GM18951 (cell line): ENCODE results near the gene HLA-DMA.
A peak's percentile ranks its signal among the peaks of the same experiment; 100 is the strongest.

Experiments used
- POLR2A ChIP-seq: IDR thresholded peaks from 4 replicates; pipeline ENCODE4 v1.6.1; 2011; ENCODE audit warnings: mild to moderate bottlenecking; ENCODE audit not compliant: insufficient read length, insufficient read depth; ENCODE audit errors: extremely low read depth
- in situ Hi-C: fragments of 300-500 bp; cut with MboI; formaldehyde crosslinking; loops from one replicate; pipeline ENCODE4 v1.12.0; 2022; ENCODE audit warnings: low sequenced_read_pairs, mixed read lengths, inconsistent platforms; ENCODE audit not compliant: unreplicated experiment

The HLA-DMA gene

GRCh38 chr6:32970413-32971241, 17.7 kb upstream of the HLA-DMA start:
- TF ChIP-seq POLR2A: peak; percentile 53

GRCh38 chr6:32969685-32970412, 17.0 kb upstream of the HLA-DMA start:
- in situ Hi-C loops: loop anchor here (5.0 kb wide), 1 partner anchor 83 kb away; no protein-coding TSS in a partner anchor
- TF ChIP-seq POLR2A: peak; percentile 59

More at GRCh38 chr6:32970413-32971241, 17.7 kb upstream of the HLA-DMA start:
- in situ Hi-C loops: loop anchor here (5.0 kb wide), 1 partner anchor 83 kb away; no protein-coding TSS in a partner anchor

DNA sequence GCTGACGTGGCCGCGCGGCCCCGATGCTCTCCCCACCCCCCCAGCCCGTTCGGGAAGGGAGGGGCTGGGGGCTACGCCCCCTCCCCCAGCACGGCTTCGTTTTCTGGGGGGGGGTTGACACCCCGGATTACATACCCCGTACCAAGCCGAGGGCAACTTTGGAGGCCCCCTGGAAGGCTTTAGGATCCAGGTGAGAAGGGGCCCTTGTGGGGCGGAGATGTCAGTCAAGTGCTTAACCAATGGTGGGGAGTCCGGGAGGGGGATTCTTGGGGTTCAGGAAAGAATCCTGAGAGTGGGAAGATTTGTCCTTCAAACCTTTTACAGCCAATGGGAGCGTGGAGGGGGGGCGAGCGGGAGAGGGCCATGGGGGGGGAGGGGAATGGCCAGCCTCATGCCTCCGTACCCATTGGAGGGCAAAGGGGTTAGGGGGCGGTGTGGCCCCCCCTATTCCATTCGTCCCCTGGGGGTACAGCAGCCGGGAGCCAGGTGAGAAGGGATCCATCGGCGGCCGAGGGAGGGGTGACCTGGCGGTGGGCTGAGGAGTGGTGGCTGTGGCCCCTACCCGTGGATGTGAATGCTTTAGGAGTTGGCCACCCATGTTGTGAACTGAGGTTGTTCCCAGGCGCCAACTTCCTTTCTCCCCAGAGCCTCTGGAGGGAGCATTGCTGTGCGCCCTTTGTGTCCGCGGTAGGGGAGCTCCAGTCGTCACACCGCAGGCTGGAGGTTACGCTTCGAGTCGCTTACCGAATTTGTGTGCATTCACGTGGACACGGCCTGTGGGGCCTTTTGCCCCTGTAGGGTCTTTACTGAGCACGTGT, 16.2 kb upstream of the HLA-DMA start:
- peak; percentile 62 for TF ChIP-seq POLR2A
- in situ Hi-C loops: no loop called here

DNA sequence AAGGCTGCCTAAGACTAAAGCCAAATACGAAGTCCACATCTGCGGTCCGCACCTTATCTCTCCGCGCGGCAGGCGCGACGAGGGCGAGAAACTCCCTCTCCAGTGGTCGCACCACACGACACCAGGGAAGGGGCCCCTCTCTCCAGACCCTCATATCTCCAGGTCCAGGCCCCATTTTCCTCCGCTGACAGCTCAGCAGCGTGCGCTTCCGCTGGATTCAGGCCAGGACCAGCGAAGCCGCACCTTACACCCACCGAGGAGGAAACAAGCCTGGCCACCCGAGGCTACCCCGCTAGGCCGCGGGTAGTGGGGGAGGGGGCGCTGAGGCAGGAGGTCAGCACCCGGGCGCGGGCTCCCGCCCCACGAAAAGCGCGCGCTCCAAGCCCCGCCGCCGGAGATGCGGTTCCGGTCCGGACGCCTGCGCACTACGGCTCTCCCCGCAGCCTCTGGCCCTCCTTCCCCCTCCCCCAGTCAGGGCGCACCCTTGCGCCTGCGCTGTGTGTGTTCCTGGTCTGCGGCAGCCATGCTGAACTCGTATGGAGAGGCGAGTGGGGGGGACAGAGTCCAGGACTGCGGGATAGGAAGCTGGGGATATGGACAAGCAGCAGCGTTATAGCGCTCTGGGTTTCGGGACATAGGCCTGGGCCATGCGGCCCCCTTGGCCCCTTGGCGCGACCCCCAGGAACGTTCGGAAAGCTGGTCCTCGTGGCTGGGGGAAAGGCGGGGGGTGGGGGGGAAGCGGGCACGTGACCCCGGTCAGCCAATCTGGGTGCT, 15.4 kb upstream of the HLA-DMA start, which contains the start of gene BRD2:
Gene BRD2 (plus strand): TSS at position 502 of the 774 bp plus-strand sequence. CDS start 4,305 bp downstream, outside the sequence.
- peak; percentile 83 for TF ChIP-seq POLR2A
- in situ Hi-C loops: no loop called here

- no peak for TF ChIP-seq POLR2A
Measured at GRCh38 chr6:32967151-32968091, 14.5 kb upstream of the HLA-DMA start.

GRCh38 chr6:32964776-32965175, 11.9 kb upstream of the HLA-DMA start:
- in situ Hi-C loops: no loop called here
- no peak for TF ChIP-seq POLR2A

More at GRCh38 chr6:32967151-32968091, 14.5 kb upstream of the HLA-DMA start:
- in situ Hi-C loops: no loop called here

- no peak for TF ChIP-seq POLR2A
- in situ Hi-C loops: no loop called here
Measured at GRCh38 chr6:32963866-32964265, 11.0 kb upstream of the HLA-DMA start.

DNA sequence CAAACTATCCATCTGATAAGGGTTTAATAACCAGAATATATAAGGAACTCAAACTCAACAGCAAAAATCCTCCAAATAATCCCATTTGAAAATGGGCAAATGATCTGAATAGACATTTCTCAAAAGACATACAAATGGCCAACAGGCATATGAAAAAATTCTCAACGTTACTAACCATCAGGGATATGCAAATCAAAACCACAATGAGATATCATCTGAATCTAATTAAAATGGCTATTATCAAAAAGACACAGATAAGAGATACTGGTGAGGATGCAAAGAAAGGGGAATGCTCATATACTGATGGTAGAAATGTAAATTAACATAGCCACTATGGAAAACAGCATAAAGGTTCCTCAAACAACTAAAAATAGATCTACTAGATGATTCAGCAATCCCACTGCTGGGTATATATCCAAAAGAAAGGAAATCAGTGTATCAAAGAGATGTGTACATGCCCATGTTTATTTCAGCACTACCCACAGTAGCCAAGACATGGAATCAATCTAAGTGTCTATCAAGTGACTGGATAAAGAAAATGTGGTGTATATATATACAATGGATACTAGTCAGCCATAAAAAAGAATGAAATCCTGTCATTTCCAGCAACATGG, 9.4 kb upstream of the HLA-DMA start:
- in situ Hi-C loops: no loop called here
- no peak for TF ChIP-seq POLR2A

DNA sequence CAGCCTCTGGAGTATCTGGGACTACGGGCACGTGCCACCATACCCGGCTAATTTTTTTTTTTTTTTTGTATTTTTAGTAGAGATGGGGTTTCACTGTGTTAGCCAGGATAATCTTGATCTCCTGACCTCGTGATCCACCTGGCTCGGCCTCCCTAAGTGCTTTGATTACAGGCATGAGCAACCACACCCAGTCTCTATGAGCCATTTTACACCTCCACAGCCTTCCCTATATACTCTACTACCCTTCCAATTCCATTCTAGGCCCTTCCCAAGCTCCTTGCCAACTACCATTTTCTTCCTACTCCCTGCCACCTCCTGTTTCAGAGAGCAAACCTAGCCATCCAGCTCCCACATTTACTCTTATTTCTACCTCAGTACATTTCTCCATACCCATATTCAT, 7.7 kb upstream of the HLA-DMA start:
- TF ChIP-seq POLR2A: no peak
- in situ Hi-C loops: no loop called here

- TF ChIP-seq POLR2A: no peak
- in situ Hi-C loops: no loop called here
Measured at GRCh38 chr6:32956176-32956575, 3.3 kb upstream of the HLA-DMA start.
